K562 (cell line): Measurements from ENCODE around the gene MBD2.

Experiments
- ARID1B ChIP-seq: fragments of 450-650 bp; IDR thresholded peaks from 2 replicates; pipeline ENCODE4 v1.6.1; 2016; ENCODE audit warnings: antibody characterized with exemption, mild to moderate bottlenecking, inconsistent platforms
- ARID4B ChIP-seq: sonication (generic); formaldehyde crosslinking; IDR thresholded peaks from 2 replicates; pipeline ENCODE4 v1.8.0; 2022; ENCODE audit warnings: mild to moderate bottlenecking, missing genetic modification reagents
- CEBPB ChIP-seq: fragments of 450-650 bp; IDR thresholded peaks from 2 replicates; pipeline ENCODE4 v1.6.1; 2016; ENCODE audit warnings: missing genetic modification characterization, missing compliant biosample characterization
- CHD4 ChIP-seq: fragments of 200-600 bp; sonication (generic); IDR thresholded peaks from 3 replicates; pipeline ENCODE4 v1.6.1; 2012; ENCODE audit warnings: low read depth, mild to moderate bottlenecking, mixed read lengths, low read length, inconsistent platforms; ENCODE audit not compliant: insufficient read depth, insufficient replicate concordance, poor library complexity, severe bottlenecking
- EZH2 ChIP-seq: IDR thresholded peaks from 2 replicates; pipeline ENCODE4 v1.6.1; 2012; ENCODE audit warnings: low read depth, mild to moderate bottlenecking, inconsistent platforms, low read length, borderline replicate concordance
- FUS ChIP-seq: fragments of 200-400 bp; formaldehyde crosslinking; optimal IDR thresholded peaks from 2 replicates; pipeline ENCODE3; 2017; ENCODE audit warnings: low read depth, low read length
- GATAD2A ChIP-seq: fragments of 450-650 bp; IDR thresholded peaks from 2 replicates; pipeline ENCODE4 v1.6.1; 2017
- HDAC8 ChIP-seq: fragments of 450-650 bp; IDR thresholded peaks from 2 replicates; pipeline ENCODE4 v1.6.1; 2016; ENCODE audit warnings: mild to moderate bottlenecking, missing genetic modification characterization, moderate library complexity, missing compliant biosample characterization
- REST ChIP-seq, 2 experiments: fragments of 450-650 bp; formaldehyde crosslinking in 1 of 2; IDR thresholded peaks; 2 replicates each; pipeline versions ENCODE4 v1.4.0 to v1.6.1; 2014 to 2020; ENCODE audit warnings: mild to moderate bottlenecking in 2 of 2, borderline replicate concordance in 1 of 2, low read depth in 1 of 2
- RFX5 ChIP-seq: IDR thresholded peaks from 2 replicates; pipeline ENCODE4 v1.6.1; 2011; ENCODE audit warnings: low read depth, mild to moderate bottlenecking, improper control_type of control experiment, low read length
- ZBTB7A ChIP-seq: IDR thresholded peaks from 2 replicates; pipeline ENCODE4 v1.6.1; 2011; ENCODE audit warnings: low read depth, mild to moderate bottlenecking, low read length, moderate library complexity, borderline replicate concordance; ENCODE audit not compliant: control insufficient read depth

- TF ChIP-seq ZBTB7A (no peak), FUS (no peak), GATAD2A (no peak), CHD4 (no peak), ARID4B (no peak), EZH2 (no peak), REST (IDR thresholded peaks at IDR 0.05; ENCODE audit: borderline replicate concordance) (no peak), REST (CRISPR knock-in tag; IDR thresholded peaks at IDR 0.05; ENCODE audit: low read depth) (no peak), CEBPB (tag) (no peak), RFX5 (no peak), HDAC8 (no peak), ARID1B (no peak)
These were observed 64.6 kb downstream of the MBD2 start for GRCh38 chr18:54159906-54160305.
